HepG2 (cell line): ENCODE data around the gene WNT9A. TPM values are rescaled to one million over a fixed set of nuclear protein-coding genes. Genes with fewer than 3 reads are reported as not detected.

ENCODE experiments used
- ATAC-seq: fragments of 200-7000 bp; cut with Tn5 transposase; 3 replicates; pipeline ENCODE4 v1.9.1; 2020; ENCODE audit warnings: mild to moderate bottlenecking, moderate library complexity
- BruUV-seq: library from RNA; stranded (reverse); fragments of 400-500 nt; replicated peaks from 2 replicates; lab custom pipeline; 2021; lab: Mats Ljungman, UMichigan
- CTCF ChIA-PET: fragments of 300-600 bp; formaldehyde crosslinking; extraction: SDS; loops from one replicate; lab custom pipeline; 2021; ENCODE audit warnings: low total read pairs, inconsistent platforms, low intra/inter-chr PET ratio; lab: Yijun Ruan, JAX
- POLR2A ChIA-PET: fragments of 350-600 bp; sonication (Branson Sonifier 250); formaldehyde crosslinking; loops from one replicate; lab custom pipeline; 2020; ENCODE audit warnings: antibody characterized with exemption, inconsistent platforms; lab: Yijun Ruan, JAX
- DNase-seq: peaks from one replicate; pipeline ENCODE4 v3.0.0-alpha.2; 2015; ENCODE audit warnings: low spot score
- FAIRE-seq: peaks from 3 replicates; lab custom pipeline; 2011; peaks lifted over from hg19 to GRCh38; lab: Jason Lieb, UNC
- H2AFZ ChIP-seq: one replicate; pipeline ENCODE4 v1.6.1; 2011; ENCODE audit warnings: low read length, inconsistent platforms
- H3K27ac ChIP-seq: fragments of 300-600 bp; 3 replicates; pipeline ENCODE4 v1.8.0; 2011; ENCODE audit warnings: mixed run types, mild to moderate bottlenecking, mixed read lengths, low read length, inconsistent platforms; ENCODE audit not compliant: insufficient read depth; ENCODE audit errors: extremely low read length
- H3K27me3 ChIP-seq, 2 experiments: fragments of 200-600 bp in 1 of 2; 2 replicates in 1 of 2; 3 replicates in 1 of 2; pipeline versions ENCODE4 v1.6.0 to v1.8.0; 2011; ENCODE audit warnings: low read length in 2 of 2, mild to moderate bottlenecking in 2 of 2, moderate library complexity in 2 of 2, inconsistent platforms in 1 of 2; ENCODE audit not compliant: insufficient read depth in 2 of 2, control insufficient read depth in 1 of 2
- H3K36me3 ChIP-seq, 2 experiments: fragments of 200-600 bp in 1 of 2; replicated peaks in 1 of 2; 2 replicates in 1 of 2; 3 replicates in 1 of 2; pipeline versions ENCODE4 v1.5.1 to v1.8.0; 2011; ENCODE audit warnings: low read length in 2 of 2, inconsistent platforms in 1 of 2; ENCODE audit not compliant: insufficient read depth in 2 of 2, control insufficient read depth in 1 of 2
- H3K4me1 ChIP-seq: 2 replicates; pipeline ENCODE4 v1.5.1; 2012; ENCODE audit warnings: low read length, inconsistent platforms; ENCODE audit not compliant: insufficient read depth
- H3K4me2 ChIP-seq: 2 replicates; pipeline ENCODE4 v1.6.0; 2011; ENCODE audit warnings: low read depth, low read length, inconsistent platforms
- H3K4me3 ChIP-seq, 3 experiments: fragments of 200-600 bp in 1 of 3; sonication (generic), shearing (Covaris generic) in 1 of 3; replicated peaks in 1 of 3; 2 replicates each; pipeline ENCODE4 v1.5.1; 2011 to 2016; ENCODE audit warnings: low read length in 3 of 3, inconsistent platforms in 2 of 3, low read depth in 2 of 3, mild to moderate bottlenecking in 2 of 3, control low read depth in 1 of 3, mixed read lengths in 1 of 3; ENCODE audit not compliant: insufficient read depth in 1 of 3
- H3K79me2 ChIP-seq: one replicate; pipeline ENCODE4 v1.6.1; 2011; ENCODE audit warnings: low read length, inconsistent platforms; ENCODE audit not compliant: insufficient read depth
- H3K9ac ChIP-seq: 2 replicates; pipeline ENCODE4 v1.6.0; 2011; ENCODE audit warnings: mild to moderate bottlenecking, low read depth, low read length, inconsistent platforms; ENCODE audit not compliant: insufficient read depth
- H3K9me3 ChIP-seq: 2 replicates; pipeline ENCODE4 v1.5.1; 2012; ENCODE audit warnings: mild to moderate bottlenecking, low read length
- H4K20me1 ChIP-seq: 2 replicates; pipeline ENCODE4 v1.6.0; 2011; ENCODE audit warnings: inconsistent platforms, mild to moderate bottlenecking, low read length, moderate library complexity; ENCODE audit not compliant: insufficient read depth
- CC2D1A ChIP-seq: sonication (generic); formaldehyde crosslinking; IDR thresholded peaks from 2 replicates; pipeline ENCODE4 v1.8.1; 2023; ENCODE audit warnings: mild to moderate bottlenecking, missing genetic modification reagents
- CHD4 ChIP-seq: fragments of 200-600 bp; sonication (generic); IDR thresholded peaks from 2 replicates; pipeline ENCODE4 v1.7.0; 2017; ENCODE audit warnings: mild to moderate bottlenecking, low read length, borderline replicate concordance
- GPN1 ChIP-seq: sonication (generic); formaldehyde crosslinking; IDR thresholded peaks from 2 replicates; pipeline ENCODE4 v1.5.1; 2020; ENCODE audit warnings: missing genetic modification reagents, borderline replicate concordance
- HNRNPLL ChIP-seq: fragments of 200-400 bp; formaldehyde crosslinking; IDR thresholded peaks from 2 replicates; pipeline ENCODE4 v1.6.1; 2017; ENCODE audit warnings: mild to moderate bottlenecking, low read depth, low read length; ENCODE audit not compliant: poor library complexity, severe bottlenecking
- KDM3A ChIP-seq: IDR thresholded peaks from 2 replicates; pipeline ENCODE4 v1.6.1; 2018; ENCODE audit warnings: low read depth, missing compliant biosample characterization
- SAFB2 ChIP-seq: sonication (generic); formaldehyde crosslinking; IDR thresholded peaks from 2 replicates; pipeline ENCODE4 v1.5.1; 2020; ENCODE audit warnings: missing genetic modification reagents, low read depth, mild to moderate bottlenecking, borderline replicate concordance
- ZFAT ChIP-seq: sonication (generic); formaldehyde crosslinking; conservative IDR thresholded peaks from 2 replicates; pipeline ENCODE4 v1.8.1; 2023; ENCODE audit warnings: missing genetic modification reagents, inconsistent platforms
- ZNF33B ChIP-seq: sonication (generic); formaldehyde crosslinking; IDR thresholded peaks from 2 replicates; pipeline ENCODE4 v1.5.1; 2020; ENCODE audit warnings: mild to moderate bottlenecking, missing genetic modification reagents
- ZNF737 ChIP-seq: sonication (generic); formaldehyde crosslinking; IDR thresholded peaks from 2 replicates; pipeline ENCODE4 v1.5.0; 2020; ENCODE audit warnings: missing genetic modification reagents, mild to moderate bottlenecking, borderline replicate concordance
- WGBS: methylation state at CpG from one replicate; pipeline ENCODE4 v1.1.6; 2017; ENCODE audit warnings: low lambda C conversion rate; 5-methylcytosine and 5-hydroxymethylcytosine counted together
- in situ Hi-C: cut with HindIII; loops from 2 replicates; pipeline ENCODE4 v1.10.0; 2017; ENCODE audit warnings: low pct_unique_long_range_greater_than_20kb; ENCODE audit not compliant: extremely low pct_ligation_motif_present
- intact Hi-C: fragments of 100-400 bp; cut with micrococcal nuclease; formaldehyde crosslinking; loops from one replicate; pipeline ENCODE4 v1.10.0; 2022; ENCODE audit not compliant: unreplicated experiment
- polyA plus RNA-seq, 8 experiments: library from polyadenylated mRNA; depleted of rRNA in 3 of 8; stranded (reverse) in 7 of 8; unstranded in 1 of 8; fragments of >200 nt; fragmentation: Illumina TruSeq in 4 of 8; extraction: Trizol in 4 of 8; gene quantifications; 2 replicates each; pipeline versions ENCODE4 v1.2.1 to v1.2.3, GENCODE V29; 2011 to 2016; ENCODE audit warnings: low read depth in 4 of 8, missing spikeins in 1 of 8, mixed read lengths in 1 of 8; ENCODE audit not compliant: insufficient read depth in 1 of 8
- total RNA-seq, 5 experiments: library from RNA; depleted of rRNA; stranded (reverse); fragments of >200 nt; fragmentation: Illumina TruSeq; extraction: Trizol; gene quantifications; 2 replicates each; pipeline ENCODE4 v1.2.3, GENCODE V29; 2016; ENCODE audit warnings: low read depth in 1 of 5
- TF ChIP-seq, protein P1 (sequence below): sonication (generic); formaldehyde crosslinking; conservative IDR thresholded peaks from 2 replicates; pipeline ENCODE4 v1.8.0; 2022; ENCODE audit warnings: missing genetic modification reagents
- TF ChIP-seq, protein P2 (sequence below): IDR thresholded peaks from 2 replicates; pipeline ENCODE4 v1.6.1; 2016; ENCODE audit warnings: mild to moderate bottlenecking
- TF ChIP-seq, protein P3 (sequence below): sonication (generic); formaldehyde crosslinking; IDR thresholded peaks from 2 replicates; pipeline ENCODE4 v1.8.0; 2023; ENCODE audit warnings: mild to moderate bottlenecking, missing genetic modification reagents
- TF ChIP-seq, protein P4 (sequence below): sonication (generic); formaldehyde crosslinking; IDR thresholded peaks from 2 replicates; pipeline ENCODE4 v1.4.0; 2020; ENCODE audit warnings: missing genetic modification reagents

Gene WNT9A
- total and polyA plus RNA-seq, 2 of the 13 experiments (the other 11 are each of a cell fraction or from before 2014, with no cell fraction given): 0.04 TPM; not detected in 1

DNA sequence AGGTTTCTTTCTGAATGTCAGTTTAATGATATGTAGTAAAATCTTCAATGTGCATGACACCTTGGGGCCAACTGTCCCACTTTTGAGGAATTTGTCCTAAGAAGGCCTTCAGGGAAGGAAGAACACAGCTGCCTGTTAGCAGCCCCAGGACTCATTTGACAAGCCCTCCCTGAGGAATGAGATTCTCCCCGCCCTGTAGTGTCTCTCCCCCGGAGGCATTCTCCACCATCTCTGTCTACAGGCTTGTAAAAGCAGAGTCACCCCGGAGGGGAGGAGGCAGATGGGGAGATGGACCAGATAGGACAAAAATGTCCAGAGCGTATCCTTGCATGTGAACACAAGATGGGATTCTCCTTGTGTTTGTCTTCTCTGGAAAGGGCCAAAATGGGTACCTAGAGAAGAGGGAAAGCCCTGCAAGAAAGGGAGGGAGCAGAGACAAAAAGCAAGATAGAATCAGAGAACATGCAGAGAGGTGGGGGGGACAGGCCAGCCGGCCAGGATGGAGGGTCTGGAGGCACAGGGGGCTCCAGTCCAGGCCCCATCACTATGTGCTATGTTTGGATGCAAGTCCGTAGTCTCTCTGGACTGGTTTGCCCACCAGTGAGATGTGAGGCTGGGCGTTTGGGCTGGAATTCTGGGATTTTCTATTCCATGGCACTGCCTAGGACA lies 47.0 kb upstream of the WNT9A start (continued):
- TF ChIP-seq ZNF33B (CRISPR knock-in tag): no peak
- TF ChIP-seq, protein P1, sequence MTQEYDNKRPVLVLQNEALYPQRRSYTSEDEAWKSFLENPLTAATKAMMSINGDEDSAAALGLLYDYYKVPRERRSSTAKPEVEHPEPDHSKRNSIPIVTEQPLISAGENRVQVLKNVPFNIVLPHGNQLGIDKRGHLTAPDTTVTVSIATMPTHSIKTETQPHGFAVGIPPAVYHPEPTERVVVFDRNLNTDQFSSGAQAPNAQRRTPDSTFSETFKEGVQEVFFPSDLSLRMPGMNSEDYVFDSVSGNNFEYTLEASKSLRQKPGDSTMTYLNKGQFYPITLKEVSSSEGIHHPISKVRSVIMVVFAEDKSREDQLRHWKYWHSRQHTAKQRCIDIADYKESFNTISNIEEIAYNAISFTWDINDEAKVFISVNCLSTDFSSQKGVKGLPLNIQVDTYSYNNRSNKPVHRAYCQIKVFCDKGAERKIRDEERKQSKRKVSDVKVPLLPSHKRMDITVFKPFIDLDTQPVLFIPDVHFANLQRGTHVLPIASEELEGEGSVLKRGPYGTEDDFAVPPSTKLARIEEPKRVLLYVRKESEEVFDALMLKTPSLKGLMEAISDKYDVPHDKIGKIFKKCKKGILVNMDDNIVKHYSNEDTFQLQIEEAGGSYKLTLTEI (CRISPR knock-in tag): no peak
- TF ChIP-seq, protein P2, sequence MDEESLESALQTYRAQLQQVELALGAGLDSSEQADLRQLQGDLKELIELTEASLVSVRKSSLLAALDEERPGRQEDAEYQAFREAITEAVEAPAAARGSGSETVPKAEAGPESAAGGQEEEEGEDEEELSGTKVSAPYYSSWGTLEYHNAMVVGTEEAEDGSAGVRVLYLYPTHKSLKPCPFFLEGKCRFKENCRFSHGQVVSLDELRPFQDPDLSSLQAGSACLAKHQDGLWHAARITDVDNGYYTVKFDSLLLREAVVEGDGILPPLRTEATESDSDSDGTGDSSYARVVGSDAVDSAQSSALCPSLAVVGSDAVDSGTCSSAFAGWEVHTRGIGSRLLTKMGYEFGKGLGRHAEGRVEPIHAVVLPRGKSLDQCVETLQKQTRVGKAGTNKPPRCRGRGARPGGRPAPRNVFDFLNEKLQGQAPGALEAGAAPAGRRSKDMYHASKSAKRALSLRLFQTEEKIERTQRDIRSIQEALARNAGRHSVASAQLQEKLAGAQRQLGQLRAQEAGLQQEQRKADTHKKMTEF (CRISPR knock-in tag): no peak

DNA sequence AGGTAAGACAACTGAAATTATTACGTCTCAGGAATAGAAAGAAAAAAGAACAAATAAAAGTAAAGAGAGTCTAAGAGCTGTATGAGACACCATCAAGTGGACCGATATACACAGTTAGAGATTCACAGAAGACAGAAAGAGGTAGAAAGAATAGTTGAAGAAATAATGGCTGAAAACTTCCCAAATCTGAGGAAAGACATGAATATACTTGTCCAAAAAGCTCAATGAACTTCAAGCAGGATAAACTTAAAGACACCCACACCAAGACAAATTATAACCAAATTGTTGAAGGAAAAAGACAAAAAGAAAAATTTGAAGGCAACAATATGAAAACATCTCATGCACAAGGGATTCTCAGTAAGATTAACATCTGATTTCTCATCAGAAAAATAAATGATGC lies 39.4 kb upstream of the WNT9A start:
- no peak overlapping the region for H2AFZ ChIP-seq
- POLR2A ChIA-PET: no interaction called here
- H3K4me1 ChIP-seq: no peaks in the 10 kb centered on the region
- H3K36me3 ChIP-seq: no peaks in the 10 kb centered on the region
- DNase-seq (no peak), ATAC-seq (no peak), FAIRE-seq (no peak)
- in situ Hi-C loops: no loop called here
- H3K27me3 ChIP-seq: no peaks in the 10 kb centered on the region
- no peak overlapping the region for H3K27ac ChIP-seq
- no peak overlapping the region for H3K4me3 ChIP-seq
- H3K4me2 ChIP-seq: no peak overlapping the region
- no peaks in the 10 kb centered on the region for H3K79me2 ChIP-seq
- H3K9me3 ChIP-seq: no peaks in the 10 kb centered on the region
- no TSS peak for BruUV-seq
- CTCF ChIA-PET: no interaction called here
- intact Hi-C loops: no loop called here
- H4K20me1 ChIP-seq: no peaks in the 10 kb centered on the region
- H3K9ac ChIP-seq: no peak overlapping the region
- 22% methylated on average over 2 of the region's 2 CpGs for WGBS
- TF ChIP-seq KDM3A (CRISPR knock-in tag): no peak
- TF ChIP-seq GPN1: no peak
- TF ChIP-seq HNRNPLL: no peak
- TF ChIP-seq SAFB2 (CRISPR knock-in tag): no peak
- TF ChIP-seq, protein P3, sequence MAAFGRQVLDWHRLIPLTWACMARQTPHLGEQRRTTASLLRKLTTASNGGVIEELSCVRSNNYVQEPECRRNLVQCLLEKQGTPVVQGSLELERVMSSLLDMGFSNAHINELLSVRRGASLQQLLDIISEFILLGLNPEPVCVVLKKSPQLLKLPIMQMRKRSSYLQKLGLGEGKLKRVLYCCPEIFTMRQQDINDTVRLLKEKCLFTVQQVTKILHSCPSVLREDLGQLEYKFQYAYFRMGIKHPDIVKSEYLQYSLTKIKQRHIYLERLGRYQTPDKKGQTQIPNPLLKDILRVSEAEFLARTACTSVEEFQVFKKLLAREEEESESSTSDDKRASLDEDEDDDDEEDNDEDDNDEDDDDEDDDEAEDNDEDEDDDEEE (CRISPR knock-in tag): no peak
- TF ChIP-seq ZFAT (CRISPR knock-in tag): no peak
- TF ChIP-seq ZNF737 (CRISPR knock-in tag): no peak
- TF ChIP-seq, protein P4, sequence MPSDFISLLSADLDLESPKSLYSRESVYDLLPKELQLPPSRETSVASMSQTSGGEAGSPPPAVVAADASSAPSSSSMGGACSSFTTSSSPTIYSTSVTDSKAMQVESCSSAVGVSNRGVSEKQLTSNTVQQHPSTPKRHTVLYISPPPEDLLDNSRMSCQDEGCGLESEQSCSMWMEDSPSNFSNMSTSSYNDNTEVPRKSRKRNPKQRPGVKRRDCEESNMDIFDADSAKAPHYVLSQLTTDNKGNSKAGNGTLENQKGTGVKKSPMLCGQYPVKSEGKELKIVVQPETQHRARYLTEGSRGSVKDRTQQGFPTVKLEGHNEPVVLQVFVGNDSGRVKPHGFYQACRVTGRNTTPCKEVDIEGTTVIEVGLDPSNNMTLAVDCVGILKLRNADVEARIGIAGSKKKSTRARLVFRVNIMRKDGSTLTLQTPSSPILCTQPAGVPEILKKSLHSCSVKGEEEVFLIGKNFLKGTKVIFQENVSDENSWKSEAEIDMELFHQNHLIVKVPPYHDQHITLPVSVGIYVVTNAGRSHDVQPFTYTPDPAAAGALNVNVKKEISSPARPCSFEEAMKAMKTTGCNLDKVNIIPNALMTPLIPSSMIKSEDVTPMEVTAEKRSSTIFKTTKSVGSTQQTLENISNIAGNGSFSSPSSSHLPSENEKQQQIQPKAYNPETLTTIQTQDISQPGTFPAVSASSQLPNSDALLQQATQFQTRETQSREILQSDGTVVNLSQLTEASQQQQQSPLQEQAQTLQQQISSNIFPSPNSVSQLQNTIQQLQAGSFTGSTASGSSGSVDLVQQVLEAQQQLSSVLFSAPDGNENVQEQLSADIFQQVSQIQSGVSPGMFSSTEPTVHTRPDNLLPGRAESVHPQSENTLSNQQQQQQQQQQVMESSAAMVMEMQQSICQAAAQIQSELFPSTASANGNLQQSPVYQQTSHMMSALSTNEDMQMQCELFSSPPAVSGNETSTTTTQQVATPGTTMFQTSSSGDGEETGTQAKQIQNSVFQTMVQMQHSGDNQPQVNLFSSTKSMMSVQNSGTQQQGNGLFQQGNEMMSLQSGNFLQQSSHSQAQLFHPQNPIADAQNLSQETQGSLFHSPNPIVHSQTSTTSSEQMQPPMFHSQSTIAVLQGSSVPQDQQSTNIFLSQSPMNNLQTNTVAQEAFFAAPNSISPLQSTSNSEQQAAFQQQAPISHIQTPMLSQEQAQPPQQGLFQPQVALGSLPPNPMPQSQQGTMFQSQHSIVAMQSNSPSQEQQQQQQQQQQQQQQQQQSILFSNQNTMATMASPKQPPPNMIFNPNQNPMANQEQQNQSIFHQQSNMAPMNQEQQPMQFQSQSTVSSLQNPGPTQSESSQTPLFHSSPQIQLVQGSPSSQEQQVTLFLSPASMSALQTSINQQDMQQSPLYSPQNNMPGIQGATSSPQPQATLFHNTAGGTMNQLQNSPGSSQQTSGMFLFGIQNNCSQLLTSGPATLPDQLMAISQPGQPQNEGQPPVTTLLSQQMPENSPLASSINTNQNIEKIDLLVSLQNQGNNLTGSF: no peak
- TF ChIP-seq CC2D1A (CRISPR knock-in tag): no peak
- TF ChIP-seq CHD4: no peak
